HG03135 (cell line): Measurements from ENCODE around the gene PDE3B.
"Not testable (repeated sequence)": the region's sequence is repeated elsewhere in the genome, so short reads cannot be mapped to it uniquely, and the experiment has no call there.

Experiments
- ATAC-seq: cut with Tn5 transposase; IDR thresholded peaks from one replicate; pipeline ENCODE4 v1.9.1; 2021; ENCODE audit warnings: mild to moderate bottlenecking, moderate library complexity; ENCODE audit not compliant: unreplicated experiment

PDE3B gene

GRCh38 chr11:14643697-14644225 lies at the start of gene PDE3B:
PDE3B (plus strand) TSS chr11:14643804; CDS start chr11:14644076, 272 bp downstream.
- peak; percentile 59 for ATAC-seq

DNA sequence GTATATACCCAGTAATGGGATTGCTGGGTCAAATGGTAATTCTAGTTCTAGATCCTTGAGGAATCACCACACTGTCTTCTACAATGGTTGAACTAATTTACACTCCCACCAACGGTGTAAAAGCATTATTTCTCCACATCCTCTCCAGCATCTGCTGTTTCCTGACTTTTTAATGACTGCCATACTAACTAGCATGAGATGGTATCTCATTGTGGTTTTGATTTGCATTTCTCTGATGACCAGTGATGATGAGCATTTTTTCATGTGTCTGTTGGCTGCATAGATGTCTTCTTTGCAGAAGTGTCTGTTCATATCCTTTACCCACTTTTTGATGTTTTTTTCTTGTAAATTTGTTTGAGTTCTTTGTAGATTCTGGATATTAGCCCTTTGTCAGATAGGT lies 48.3 kb upstream of the PDE3B start:
- not testable (repeated sequence) for ATAC-seq

GRCh38 chr11:14607713-14608112 lies 35.9 kb upstream of the PDE3B start:
- no peak for ATAC-seq

DNA sequence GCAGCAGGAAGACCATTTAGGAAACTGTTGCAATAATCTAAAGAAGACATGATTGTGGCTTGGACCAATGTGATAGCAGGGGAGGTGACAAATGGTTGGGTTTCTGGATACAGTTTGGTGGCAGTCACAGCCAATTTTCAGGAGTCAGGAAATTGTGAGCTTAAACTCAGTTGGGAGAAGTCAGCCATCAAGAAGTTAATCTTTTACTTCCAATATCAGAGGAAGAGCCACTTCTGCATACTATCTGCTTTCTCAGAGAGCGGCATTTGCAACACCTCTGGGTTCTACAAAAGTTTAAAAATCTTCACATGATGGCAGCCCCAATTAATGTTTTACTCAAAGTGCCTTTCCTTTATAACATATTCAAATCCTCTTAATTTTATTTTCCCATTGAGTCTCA lies 33.7 kb upstream of the PDE3B start:
- ATAC-seq, result no peak

- no peak for ATAC-seq
These were observed 31.7 kb upstream of the PDE3B start for GRCh38 chr11:14611939-14612338.

GRCh38 chr11:14612694-14613093 lies 30.9 kb upstream of the PDE3B start:
- no peak for ATAC-seq

GRCh38 chr11:14614091-14614622 lies 29.4 kb upstream of the PDE3B start:
- ATAC-seq, result no peak

DNA sequence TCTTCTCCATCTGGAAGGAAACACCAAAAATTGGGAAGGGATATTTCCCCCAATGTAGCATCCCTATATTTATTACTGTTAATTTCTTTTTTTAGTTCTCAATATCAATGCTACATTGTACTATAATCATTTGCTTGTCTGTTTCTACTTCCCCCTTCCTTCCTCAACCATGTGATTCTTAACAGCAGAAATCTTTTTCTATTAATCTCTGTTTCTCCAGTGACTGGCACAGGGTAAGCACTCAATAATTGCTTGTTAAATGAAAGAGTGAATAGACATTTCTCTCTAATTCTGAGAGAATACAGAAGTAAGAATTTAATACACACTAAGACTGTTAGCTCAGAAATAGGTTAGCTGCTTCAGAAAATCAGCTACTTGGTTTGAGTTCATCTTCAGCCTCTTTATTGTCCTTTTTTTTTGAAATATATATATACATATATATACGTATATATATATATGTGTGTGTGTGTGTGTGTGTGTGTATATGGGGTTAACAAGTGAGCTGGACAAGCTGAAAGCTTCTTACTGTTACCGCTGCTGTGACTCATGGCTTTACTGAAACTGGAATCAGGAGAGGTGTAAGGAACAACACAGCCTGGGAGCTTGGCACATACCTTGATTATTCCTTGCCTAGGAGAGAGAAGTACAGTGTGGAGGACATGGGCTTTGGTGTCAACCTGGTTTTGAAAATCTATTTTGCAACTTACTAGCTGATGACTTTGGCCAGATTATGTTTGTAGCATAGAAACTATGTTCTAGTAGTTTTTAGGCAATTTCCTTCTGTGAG lies 26.2 kb upstream of the PDE3B start:
- no peak for ATAC-seq

GRCh38 chr11:14618060-14618459 lies 25.5 kb upstream of the PDE3B start:
- ATAC-seq, result no peak

- no peak for ATAC-seq
These were observed 23.7 kb upstream of the PDE3B start for GRCh38 chr11:14619603-14620531.

- ATAC-seq, result no peak
These were observed 21.2 kb upstream of the PDE3B start for GRCh38 chr11:14622223-14622954.

GRCh38 chr11:14623036-14623435 lies 20.6 kb upstream of the PDE3B start:
- no peak for ATAC-seq

DNA sequence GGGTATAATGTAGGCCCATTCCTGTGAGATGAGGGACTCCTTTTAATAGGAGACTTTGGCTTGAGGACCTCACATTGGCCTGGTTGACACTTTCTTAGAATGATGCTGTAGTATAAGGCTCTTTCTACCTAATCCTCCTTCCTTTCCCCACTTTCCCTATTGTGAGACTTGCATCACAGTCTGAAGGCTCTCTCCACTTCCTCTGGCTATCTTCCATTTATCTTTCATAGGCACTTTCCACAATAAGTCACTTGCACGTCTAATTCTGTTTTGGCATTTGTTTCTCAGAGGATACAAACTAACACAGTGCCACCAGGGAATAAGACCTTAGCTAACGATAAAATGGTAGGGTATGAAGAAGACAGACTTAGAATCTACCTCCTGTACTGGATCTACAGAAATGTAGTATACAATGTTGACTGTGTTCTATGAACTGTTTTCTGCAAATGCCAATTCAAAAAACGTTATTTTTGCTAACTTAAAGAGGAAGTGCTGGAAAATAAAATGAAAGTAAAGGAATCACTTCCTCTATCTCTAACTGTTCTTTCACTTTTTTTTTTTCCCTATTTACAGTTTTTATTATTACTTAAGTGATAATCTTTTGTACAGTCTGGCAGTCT lies 17.9 kb upstream of the PDE3B start:
- no peak for ATAC-seq

- no peak for ATAC-seq
These were observed 17.0 kb upstream of the PDE3B start for GRCh38 chr11:14626650-14627049.

DNA sequence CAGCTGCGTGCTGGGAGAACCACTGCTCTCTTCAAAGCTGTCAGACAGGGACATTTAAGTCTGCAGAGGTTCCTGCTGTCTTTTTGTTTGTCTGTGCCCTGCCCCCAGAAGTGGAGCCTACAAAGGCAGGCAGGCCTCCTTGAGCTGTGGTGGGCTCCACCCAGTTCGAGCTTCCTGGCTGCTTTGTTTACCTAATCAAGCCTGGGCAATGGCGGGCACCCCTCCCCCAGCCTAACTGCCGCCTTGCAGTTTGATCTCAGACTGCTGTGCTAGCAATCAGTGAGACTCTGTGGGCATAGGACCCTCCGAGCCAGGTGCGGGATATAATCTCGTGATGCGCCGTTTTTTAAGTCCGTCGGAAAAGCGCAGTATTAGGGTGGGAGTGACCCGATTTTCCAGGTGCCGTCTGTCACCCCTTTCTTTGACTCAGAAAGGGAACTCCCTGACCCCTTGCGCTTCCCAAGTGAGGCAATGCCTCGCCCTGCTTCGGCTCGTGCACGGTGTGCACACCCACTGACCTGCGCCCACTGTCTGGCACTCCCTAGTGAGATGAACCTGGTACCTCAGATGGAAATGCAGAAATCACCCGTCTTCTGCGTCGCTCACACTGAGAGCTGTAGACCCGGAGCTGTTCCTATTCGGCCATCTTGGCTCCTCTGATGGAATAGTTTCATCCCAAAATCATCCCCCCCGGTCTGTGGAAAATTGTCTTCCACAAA lies 9.9 kb upstream of the PDE3B start:
- not testable (repeated sequence) for ATAC-seq

GRCh38 chr11:14634813-14635212 lies 8.8 kb upstream of the PDE3B start:
- no peak for ATAC-seq

GRCh38 chr11:14635546-14635945 lies 8.1 kb upstream of the PDE3B start:
- no peak for ATAC-seq

GRCh38 chr11:14636119-14636518 lies 7.5 kb upstream of the PDE3B start:
- no peak for ATAC-seq

DNA sequence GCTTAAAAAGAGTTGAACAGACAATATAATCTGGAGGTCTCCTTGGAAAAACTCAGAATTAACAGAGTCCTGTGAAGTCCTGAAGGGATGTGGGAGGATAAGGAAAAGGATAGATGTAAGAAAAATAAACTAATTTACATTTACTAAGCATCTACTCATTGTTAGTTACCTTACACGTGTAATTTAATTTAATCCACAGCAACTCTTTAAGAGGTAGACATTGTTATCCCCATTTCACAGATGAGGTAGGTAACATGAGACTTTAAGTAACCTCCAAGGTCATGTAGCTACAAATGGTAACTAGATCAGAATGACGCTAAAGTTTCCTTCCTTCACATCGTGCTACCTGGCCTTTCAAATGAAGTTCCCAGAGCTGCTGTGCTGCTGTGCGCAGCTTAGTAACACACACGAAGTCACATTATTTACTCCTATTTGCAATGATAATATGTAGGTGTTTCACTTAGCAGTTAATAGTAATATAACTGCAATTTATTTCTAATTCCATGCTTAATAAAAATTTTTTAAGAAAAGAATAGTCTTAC lies 5.7 kb upstream of the PDE3B start:
- no peak for ATAC-seq
